Gastrocnemius medialis (tissue), 4 donors: Measurements from ENCODE around the gene MXRA8.

Experiments
- POLR2A ChIP-seq, 2 donors: fragments of 450-650 bp; IDR thresholded peaks; one replicate each; pipeline ENCODE4 v1.6.1; 2017; ENCODE audit warnings: antibody characterized with exemption in 2 of 2, mild to moderate bottlenecking in 2 of 2, moderate library complexity in 2 of 2
- TF ChIP-seq, protein P1 (sequence below), 5 experiments: fragments of 450-650 bp in 3 of 5; fragments of 200-600 bp in 2 of 5; sonication (generic) in 2 of 5; IDR thresholded peaks in 4 of 5; conservative IDR thresholded peaks in 1 of 5; 1 replicate in 4 of 5; 2 replicates in 1 of 5; pipeline ENCODE4 v1.5.1; 2016 to 2019; ENCODE audit warnings: antibody characterized with exemption in 5 of 5, mild to moderate bottlenecking in 3 of 5, moderate library complexity in 3 of 5

- TF ChIP-seq, protein P1, sequence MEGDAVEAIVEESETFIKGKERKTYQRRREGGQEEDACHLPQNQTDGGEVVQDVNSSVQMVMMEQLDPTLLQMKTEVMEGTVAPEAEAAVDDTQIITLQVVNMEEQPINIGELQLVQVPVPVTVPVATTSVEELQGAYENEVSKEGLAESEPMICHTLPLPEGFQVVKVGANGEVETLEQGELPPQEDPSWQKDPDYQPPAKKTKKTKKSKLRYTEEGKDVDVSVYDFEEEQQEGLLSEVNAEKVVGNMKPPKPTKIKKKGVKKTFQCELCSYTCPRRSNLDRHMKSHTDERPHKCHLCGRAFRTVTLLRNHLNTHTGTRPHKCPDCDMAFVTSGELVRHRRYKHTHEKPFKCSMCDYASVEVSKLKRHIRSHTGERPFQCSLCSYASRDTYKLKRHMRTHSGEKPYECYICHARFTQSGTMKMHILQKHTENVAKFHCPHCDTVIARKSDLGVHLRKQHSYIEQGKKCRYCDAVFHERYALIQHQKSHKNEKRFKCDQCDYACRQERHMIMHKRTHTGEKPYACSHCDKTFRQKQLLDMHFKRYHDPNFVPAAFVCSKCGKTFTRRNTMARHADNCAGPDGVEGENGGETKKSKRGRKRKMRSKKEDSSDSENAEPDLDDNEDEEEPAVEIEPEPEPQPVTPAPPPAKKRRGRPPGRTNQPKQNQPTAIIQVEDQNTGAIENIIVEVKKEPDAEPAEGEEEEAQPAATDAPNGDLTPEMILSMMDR (IDR thresholded peaks at IDR 0.05 in 4 of 5, conservative IDR thresholded peaks at IDR 0.05 in 1 of 5), result no peak
- TF ChIP-seq POLR2A (IDR thresholded peaks at IDR 0.05), result no peak
Observed at GRCh38 chr1:1391225-1391624, 32.9 kb upstream of the MXRA8 start.
